ENCODE results near the gene SURF1.
"Not testable (repeated sequence)": the region's sequence is repeated elsewhere in the genome, so short reads cannot be mapped to it uniquely, and the experiment has no call there.

Gene SURF1, protein sequence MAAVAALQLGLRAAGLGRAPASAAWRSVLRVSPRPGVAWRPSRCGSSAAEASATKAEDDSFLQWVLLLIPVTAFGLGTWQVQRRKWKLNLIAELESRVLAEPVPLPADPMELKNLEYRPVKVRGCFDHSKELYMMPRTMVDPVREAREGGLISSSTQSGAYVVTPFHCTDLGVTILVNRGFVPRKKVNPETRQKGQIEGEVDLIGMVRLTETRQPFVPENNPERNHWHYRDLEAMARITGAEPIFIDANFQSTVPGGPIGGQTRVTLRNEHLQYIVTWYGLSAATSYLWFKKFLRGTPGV

DNA sequence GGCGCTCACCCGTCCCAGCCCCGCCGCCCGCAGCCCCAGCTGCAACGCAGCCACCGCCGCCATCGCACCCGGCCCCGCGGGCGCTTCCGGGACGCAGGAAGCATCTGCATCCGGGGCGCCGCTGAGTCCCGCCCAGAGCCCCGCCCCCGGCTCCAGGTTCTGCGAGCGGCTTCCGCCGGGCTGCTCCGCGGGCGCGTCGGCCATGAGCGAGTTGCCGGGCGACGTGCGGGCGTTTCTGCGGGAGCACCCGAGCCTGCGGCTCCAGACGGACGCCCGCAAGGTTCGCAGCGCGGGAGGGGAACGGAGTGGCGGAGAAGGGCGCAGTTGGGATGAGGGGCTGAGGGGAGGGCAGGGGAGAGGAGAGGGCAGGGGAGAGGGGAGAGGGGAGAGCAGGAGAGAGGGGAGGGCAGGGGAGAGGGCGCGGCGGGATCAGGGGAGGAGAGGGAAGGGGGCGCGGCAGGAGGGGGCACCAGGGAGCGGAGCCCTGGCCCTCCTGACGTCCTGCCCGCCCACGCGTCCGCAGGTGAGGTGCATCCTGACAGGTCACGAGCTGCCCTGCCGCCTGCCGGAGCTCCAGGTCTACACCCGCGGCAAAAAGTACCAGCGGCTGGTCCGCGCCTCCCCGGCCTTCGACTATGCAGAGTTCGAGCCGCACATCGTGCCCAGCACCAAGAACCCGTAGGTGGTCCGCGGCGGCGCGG is at the start of gene SURF1, which contains the start of gene SURF2:
Gene SURF1 (minus strand): TSS at position 97 of the 701 bp plus-strand sequence. CDS start 34 bp downstream, at position 63.
Gene SURF2 (plus strand): TSS at position 160 of the 701 bp plus-strand sequence. CDS start 43 bp downstream, at position 203.
- peak; percentile 90 for DNase-seq (ENCODE audit: low spot score)

DNA sequence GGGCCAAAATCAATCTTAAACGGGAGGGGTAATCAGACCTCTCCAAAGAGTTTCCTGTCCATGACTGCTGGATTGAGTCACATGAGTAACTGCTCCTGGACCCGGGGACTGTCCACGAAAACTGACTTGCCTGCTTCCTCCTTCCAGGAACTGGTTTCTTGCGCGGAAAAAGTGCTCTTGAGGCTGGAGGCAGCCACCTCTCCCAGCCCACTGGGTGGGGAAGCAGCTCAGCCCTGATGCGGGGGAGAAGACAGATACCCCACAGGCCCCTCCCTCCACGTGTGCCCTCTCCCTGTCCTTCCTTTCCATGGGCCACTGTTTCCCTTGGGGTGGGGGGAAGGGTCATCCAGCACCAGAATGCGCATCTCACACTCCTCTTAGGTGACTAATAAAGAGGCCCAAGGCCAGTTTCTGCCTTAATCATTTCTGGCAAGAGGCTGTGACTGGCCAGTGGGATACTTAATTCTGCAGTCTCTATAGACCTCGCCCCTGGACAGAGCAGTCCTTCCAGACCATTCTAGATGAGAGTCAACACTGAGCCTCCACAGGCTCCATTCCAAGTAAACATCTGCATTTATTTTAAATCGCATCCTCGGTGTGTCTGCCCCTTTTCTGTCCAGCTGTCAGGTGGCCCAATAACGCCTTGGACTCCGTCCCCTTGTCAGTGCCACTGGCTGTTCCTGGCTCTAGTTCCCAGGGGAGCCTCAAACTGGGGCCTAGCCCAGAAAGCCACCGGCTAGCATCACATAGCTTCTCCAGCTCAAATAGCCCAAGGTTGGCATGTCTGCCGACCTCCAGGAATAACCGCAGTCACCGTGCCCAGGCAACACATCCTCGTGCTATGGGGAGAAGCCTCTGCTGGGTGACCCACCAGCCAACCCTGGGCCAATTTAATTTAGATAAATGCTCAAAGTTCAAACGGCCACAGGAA is 49.5 kb upstream of the SURF1 start:
- no peak for DNase-seq (ENCODE audit: low spot score)

DNA sequence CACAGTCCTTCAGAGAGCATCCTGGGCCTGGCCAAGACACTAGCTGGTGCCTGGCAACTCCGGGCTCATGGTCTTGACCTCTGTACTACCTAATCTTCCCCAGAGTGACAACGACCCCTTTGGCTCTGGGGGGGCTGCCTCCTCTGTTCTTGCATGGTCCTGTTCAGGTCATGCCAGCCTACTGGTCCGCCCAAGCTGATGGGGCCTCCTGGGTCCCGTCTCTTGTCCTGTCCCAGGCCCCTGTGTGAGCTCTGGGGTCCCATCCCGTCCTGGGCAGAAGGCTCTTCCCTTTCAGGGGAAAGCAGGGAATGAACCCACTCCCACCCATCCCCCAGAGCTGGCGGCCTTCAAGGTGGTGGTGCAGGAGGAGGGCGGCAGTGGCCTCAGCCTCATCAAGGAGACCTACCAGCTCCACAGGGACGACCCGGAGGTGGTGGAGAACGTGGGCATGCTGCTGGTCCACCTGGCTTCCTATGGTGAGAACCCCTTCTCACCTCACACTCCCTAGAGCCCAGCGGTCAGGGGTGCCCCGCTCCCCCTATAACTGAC is 48.2 kb upstream of the SURF1 start:
- DNase-seq (ENCODE audit: low spot score) = no peak

DNA sequence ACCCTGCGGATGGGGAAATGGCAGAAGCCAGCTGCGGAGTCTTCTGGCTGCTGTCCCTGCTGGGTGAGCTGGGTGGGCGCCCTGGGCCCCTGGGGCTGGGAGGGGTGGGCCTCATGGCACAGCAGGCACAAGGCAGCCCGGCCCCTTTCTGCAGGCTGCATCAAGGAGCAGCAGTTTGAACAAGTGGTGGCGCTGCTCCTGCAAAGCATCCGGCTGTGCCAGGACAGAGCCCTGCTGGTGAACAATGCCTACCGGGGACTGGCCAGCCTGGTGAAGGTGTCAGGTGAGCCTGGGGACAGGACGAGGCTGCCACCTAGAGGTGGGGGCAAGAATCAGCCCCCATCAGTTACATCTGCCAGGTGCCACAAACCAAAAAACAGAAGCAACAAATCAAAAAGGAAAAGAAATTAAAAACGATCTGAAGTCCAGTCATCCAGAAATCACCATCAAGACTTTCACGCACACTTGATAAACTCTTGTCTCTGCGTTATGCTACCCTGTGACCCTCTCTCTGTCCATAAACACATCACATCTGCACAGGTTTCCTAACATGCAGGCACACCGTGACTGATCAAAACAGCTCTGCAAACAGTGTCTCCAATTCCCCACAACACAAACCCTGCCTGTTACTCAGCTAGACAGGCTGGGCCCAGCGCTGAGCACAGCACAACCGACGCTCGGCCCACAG is 47.6 kb upstream of the SURF1 start:
- DNase-seq (ENCODE audit: low spot score) = peak; percentile 37

DNA sequence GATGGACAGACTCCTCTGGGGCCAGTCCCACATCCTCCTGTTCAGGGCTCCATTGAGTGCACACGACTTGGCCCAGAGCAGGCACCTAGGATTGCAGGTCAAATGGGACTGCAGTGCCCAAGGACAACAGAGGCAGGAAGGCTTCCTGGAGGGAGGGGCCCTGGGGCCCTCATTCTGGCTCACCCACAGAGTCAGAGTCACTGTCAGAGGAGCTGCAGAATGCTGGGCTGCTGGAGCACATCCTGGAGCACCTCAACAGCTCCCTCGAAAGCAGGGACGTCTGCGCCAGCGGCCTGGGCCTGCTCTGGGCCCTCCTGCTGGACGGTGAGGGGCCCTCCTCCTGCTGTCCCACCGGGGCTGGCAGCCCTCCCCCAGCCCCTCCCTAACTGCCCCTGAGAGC is 46.4 kb upstream of the SURF1 start:
- DNase-seq (ENCODE audit: low spot score) = no peak

DNA sequence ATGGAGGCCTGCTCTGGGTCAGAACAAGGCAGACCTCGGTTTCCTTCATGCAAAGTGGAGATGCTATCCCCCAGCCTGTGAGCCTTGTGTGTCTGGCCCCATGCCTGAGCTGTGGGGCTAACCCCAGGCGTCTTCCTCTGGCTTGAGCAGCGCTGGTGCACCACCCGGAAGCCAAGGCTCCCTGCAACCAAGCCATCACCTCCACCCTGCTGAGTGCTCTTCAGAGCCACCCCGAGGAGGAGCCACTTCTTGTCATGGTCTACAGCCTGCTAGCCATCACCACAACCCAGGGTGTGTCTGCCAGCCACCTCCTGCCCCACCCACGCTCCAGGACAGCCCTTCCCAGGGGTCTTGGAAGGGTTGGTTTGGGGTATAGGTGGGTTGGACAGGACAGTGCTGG is 45.3 kb upstream of the SURF1 start:
- DNase-seq (ENCODE audit: low spot score) = no peak

DNA sequence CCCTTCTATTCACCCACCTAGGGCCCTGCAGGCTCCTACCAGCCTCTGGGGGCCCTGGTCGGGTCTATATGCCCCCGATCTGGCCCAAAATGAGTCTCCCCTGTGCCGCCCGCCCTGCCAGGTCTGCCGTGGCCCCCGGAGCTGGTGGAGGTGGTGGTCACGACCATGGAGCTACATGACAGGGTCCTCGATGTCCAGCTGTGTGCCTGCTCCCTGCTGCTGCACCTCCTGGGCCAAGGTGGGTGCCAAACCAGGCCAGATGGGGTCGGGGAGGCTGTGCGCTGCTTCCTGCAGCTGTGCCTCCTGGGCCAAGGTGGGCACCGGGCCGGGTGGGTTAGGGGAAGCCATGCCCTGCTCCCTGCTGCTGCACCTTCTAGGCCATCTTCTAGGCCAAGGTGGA is 44.0 kb upstream of the SURF1 start:
- DNase-seq (ENCODE audit: low spot score) = no peak

DNA sequence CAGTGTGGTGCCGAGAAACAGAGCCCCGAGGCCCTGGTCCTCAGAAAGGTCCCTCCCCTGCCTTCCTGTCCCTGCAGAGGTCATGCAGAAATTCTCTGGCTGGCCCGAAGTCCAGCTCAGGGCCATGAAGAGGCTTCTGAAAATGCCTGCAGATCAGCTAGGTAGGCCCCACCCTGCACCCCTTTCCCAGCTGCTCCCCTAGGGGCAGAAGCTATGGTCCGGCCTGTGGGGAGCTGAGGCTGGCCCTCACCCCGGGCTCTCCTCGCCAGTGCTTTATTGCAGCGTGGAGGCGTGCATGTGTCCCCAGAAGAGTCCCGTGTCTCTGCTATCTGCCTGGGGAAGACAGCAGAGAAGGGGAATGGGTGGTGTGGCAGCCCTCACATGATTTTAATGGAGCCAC is 41.6 kb upstream of the SURF1 start:
- DNase-seq (ENCODE audit: low spot score) = no peak

DNA sequence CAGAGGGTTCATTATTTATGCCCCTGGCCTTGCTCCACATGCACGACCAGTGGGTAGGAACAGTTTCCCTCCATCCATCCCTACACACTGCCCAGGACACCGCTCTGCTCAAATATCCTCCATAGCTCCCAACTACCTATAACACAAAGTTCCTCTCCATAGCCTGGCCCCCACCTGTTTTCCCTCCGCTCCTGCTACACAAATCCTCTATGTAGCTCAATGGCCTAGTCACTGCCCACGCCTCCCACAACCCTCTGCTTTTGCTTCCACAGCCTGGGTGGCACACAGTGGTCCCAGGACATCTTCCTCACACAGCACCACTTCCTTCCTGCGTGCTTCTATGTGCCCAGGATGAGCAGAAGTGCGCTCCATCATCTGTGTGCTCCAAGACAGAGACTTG is 41.1 kb upstream of the SURF1 start:
- no peak for DNase-seq (ENCODE audit: low spot score)

DNA sequence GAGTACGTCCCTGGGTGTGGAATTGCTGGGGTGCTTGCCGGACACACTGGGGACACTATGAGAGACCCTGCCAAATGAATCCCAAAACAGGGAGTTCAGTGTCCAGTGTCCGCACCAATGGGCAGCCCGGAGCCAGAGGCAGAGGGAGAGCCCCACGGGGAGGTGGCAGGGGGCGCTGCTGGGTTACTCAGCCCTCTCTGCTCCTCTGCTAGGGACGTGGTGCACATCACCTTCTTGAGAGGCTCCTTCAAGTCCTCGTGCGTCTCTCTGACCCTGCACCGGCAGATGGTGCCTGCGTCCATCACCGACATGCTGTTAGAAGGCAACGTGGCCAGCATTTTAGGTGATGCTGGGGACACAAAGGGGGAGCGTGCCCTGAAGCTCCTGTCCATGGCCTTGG is 40.7 kb upstream of the SURF1 start:
- DNase-seq (ENCODE audit: low spot score) = no peak

DNA sequence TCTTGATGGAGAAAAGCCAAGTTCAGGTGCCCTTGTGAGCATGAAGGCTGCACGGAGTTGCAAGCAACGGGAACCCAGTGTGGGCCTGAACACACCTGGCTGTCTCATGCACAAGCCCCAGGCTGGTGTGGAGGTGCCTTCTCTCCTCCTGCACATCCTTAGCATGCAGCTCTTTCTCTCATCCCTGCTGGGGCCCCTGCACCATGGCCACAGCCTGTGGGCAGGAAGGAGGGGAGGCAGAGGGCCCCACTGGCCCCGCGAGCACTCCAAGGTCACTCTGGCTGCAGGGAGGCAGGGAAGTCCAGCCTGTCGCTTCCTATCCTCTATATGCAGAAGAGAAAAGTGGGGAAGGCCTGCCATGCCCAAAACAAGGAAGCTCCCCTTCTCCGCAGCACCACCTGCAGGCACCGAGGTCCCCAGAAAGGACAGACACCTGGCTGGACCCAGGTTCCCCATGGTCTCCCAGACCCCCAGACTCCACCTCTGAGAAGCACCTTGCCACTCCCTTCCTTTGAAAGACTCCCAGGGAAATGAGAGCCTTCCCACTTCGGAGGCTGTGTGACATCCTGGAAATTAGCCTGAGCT is 38.5 kb upstream of the SURF1 start:
- DNase-seq (ENCODE audit: low spot score) = no peak

DNA sequence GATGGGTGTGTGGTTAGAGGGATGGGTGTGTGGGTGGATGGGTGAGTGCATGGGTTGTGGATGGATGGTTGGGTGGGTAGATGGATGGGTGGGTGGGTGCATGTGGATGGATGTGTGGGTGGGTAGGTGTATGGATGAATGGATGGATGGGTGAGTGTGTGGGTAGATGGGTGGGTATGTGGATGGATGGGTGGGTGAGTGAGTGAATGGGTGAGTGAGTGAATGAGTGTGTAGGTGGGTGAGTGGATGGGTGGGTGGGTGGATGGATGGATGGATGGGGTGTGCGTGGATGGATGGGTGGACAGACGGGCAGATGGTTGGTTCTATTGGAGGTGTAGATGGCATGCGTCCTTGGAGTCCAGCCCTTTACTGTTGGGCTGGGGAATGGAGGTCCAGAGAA is 37.1 kb upstream of the SURF1 start:
- no peak for DNase-seq (ENCODE audit: low spot score)

DNA sequence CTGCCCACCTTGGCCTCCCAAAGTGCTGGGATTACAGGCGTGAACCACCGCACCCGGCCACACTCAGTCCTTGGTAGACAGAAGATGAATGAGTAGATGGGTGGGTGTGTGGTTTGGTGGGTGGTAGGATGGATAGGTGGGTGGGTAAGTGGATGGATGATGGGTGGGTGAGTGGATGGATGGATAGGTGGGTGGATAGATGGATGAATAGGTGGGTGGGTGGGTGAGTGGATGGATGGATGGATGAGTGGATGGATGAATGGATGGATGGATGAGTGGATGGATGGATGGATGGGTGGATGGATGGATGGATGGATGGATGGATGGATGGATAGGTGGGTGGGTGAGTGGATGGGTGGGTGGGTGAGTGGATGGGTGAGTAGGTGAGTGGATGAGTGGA is 36.0 kb upstream of the SURF1 start:
- not testable (repeated sequence) for DNase-seq (ENCODE audit: low spot score)

DNA sequence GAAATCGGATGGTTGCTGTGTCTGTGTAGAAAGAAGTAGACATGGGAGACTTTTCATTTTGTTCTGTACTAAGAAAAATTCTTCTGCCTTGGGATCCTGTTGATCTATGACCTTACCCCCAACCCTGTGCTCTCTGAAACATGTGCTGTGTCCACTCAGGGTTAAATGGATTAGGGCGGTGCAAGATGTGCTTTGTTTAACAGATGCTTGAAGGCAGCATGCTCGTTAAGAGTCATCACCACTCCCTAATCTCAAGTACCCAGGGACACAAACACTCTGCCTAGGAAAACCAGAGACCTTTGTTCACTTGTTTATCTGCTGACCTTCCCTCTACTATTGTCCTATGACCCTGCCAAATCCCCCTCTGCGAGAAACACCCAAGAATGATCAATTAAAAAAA is 35.2 kb upstream of the SURF1 start:
- not testable (repeated sequence) for DNase-seq (ENCODE audit: low spot score)

DNA sequence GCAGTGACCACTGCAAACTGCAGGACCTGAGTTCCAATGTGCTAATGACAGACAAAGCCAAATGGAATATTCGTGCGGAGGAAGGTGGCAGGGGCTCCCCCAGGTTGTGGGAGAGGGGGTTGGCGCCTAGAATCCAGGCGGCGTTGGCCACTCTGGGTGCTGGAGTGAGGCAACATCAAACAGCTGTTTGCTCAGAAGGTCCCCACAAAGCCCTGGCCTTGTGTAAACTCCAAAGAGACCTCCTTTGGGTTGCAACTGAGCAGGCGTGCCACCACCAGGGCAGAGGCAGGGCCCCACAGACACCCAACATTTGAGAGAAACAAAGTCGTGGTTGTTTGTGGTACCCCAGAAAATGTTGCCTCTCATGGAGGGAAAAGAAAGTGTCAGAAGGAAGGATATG is 34.4 kb upstream of the SURF1 start:
- no peak for DNase-seq (ENCODE audit: low spot score)

DNA sequence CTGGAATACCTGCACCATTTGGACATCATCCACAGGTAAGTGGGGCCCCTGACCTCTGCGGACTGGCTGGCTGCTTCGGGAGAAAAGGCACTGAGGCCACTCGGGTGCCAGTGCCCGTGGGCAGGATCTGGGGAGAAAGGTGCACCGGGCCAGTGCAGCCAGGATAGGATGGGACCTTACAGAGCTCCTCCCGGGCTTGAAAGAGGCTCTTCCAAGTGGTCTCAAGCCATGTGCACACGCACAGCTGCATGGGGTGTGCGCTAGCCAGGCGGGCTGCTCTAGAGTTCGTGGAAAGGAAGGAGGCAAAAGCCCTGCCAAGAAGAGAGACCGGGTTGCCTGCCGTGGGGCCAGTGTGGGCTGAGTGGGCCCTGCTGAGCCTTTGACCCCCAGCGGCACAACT is 33.3 kb upstream of the SURF1 start:
- no peak for DNase-seq (ENCODE audit: low spot score)

DNA sequence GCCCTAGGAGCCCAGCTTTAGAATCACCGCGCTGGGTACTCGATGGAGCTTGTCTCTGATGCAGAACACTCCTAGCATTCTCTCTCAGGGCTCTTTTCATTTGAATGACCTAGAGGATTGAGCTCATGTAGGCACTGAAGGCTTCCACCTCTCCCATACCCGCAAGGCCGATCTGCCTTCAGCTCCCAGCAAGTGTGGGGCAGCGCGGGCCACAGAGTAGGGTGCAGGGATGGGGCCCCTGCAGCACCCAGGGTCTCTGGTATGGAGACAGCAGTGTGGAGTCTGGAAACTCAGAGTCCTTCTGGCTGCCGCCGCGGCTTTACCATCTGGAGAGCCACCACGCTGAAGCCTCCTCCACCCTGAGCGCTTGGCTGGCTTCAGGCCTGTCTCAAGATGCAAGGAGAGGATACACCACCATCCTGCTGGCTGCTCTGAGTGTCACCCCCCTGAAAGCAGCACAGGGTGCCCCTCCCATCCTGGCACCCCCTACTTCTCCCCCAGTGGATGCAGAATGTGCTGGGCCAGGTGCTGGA is 32.8 kb upstream of the SURF1 start:
- no peak for DNase-seq (ENCODE audit: low spot score)

DNA sequence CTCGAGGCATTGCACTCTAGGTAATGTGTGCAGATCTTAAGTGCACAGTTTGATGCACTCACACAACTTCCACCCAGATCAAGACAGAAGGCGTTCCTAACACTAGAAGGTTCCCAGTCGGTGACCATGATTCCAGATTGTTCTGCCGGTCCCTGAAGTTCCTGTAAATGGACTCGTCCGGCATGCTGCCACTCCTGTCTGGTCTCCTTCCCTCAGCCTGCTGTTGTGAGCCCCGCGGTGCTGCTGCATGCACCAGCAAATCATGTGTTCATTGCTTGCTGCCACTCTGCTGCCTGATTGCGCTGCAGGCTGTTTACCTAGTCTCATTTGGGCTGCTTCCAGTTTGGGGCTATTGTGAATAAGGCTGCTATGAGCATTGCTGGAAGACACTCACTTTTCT is 31.4 kb upstream of the SURF1 start:
- DNase-seq (ENCODE audit: low spot score) = no peak

DNA sequence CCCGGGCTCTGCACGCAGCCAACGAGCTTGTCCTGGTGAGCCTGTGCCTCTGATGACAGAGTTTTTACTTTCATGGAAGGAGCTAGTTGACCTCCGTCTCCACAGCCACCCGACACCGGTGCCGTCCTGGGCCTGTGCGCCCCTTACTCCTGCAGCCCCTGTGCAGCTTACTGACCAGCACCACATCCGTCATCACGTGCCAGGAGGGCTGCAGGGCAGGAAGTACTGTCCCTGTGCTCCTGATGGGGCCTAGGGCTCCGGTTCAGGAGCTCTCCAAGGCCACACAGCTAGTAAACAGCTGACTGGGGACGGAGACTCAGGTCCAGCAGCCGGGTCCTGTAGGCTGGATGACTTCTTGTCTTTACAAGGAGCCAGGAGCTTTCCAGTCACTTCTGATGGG is 30.1 kb upstream of the SURF1 start:
- DNase-seq (ENCODE audit: low spot score) = no peak

DNA sequence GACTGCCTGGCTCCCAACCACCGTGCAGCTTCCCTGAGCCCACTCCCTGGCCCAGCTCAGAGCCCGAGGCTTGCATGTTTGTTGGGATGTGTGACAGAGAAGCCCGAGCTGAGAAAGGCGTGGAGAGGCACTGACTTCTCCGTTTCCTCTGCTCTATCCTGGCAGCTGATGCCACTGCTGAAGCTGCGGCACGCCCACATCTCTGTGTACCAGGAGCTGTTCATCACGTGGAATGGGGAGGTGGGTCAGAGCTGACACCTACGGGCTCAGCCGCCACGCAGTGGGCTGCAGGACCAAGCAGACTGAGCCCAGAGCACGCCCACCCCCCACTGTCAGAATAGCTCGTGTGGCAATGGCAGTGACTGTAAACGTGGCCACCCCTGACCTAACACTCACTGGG is 29.2 kb upstream of the SURF1 start:
- no peak for DNase-seq (ENCODE audit: low spot score)

DNA sequence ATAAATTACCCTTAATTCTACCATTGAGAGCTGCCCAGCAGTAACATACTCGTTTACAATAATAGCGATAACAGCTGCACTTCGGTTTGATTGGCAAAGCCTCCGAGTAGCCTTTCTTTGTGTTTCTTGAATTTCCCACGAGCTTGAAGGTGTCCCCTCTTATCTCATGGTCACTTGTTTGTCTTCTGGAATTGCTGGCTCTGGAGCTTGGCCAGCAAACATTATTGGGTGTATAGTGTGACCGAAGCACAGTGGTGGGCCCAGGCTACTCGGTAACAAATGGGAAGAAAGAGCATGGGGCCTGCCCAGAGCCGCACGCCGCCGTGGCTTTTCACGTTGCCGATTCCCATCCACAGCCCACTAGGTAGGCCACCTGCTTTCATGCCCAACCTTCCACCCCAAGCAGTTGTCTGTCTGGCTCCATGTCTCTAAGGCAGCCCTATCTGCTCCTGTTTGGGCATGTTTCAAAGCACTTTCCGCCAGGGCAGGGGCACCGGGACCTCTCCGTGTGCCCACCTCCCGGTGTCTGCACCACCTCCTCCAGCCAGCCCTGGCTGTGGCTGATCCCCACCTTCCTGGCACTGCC is 28.5 kb upstream of the SURF1 start:
- no peak for DNase-seq (ENCODE audit: low spot score)
